Tibial nerve (tissue), 4 donors: ENCODE results near the gene PLEKHG1. TPM values are rescaled to one million over a fixed set of nuclear protein-coding genes. Genes with fewer than 3 reads are reported as not detected.

Source experiments
- DNase-seq, 2 donors: peaks; one replicate each; pipeline ENCODE4 v3.0.0-alpha.2; 2019; ENCODE audit warnings: low spot score in 2 of 2
- H3K27ac ChIP-seq, 4 donors: fragments of 200-600 bp; sonication (generic) in 3 of 4; one replicate each; pipeline ENCODE4 v1.5.1; 2017 to 2019; ENCODE audit warnings: mild to moderate bottlenecking in 1 of 4
- H3K27me3 ChIP-seq, 2 donors: fragments of 200-600 bp; sonication (generic) in 1 of 2; one replicate each; pipeline versions ENCODE4 v1.5.1 to v1.6.0; 2017 to 2019
- H3K36me3 ChIP-seq, 3 donors: fragments of 200-600 bp; sonication (generic); one replicate each; pipeline ENCODE4 v1.5.1; 2018 to 2019
- H3K4me1 ChIP-seq, 4 donors: fragments of 200-600 bp; sonication (generic) in 3 of 4; one replicate each; pipeline ENCODE4 v1.5.1; 2017 to 2019
- H3K4me3 ChIP-seq, 4 donors: fragments of 200-600 bp; sonication (generic) in 3 of 4; one replicate each; pipeline ENCODE4 v1.5.1; 2017 to 2019; ENCODE audit warnings: mild to moderate bottlenecking in 1 of 4, moderate library complexity in 1 of 4
- H3K9me3 ChIP-seq, 4 donors: fragments of 200-600 bp; sonication (generic) in 3 of 4; one replicate each; pipeline ENCODE4 v1.5.1; 2017 to 2019
- CTCF ChIP-seq, 5 experiments: fragments of 200-600 bp in 3 of 5; fragments of 450-650 bp in 2 of 5; sonication (generic) in 3 of 5; IDR thresholded peaks; one replicate each; pipeline ENCODE4 v1.5.1; 2016 to 2019; ENCODE audit warnings: antibody characterized with exemption in 5 of 5, mild to moderate bottlenecking in 3 of 5, moderate library complexity in 2 of 5
- EP300 ChIP-seq, 2 donors: sonication (generic); formaldehyde crosslinking; IDR thresholded peaks; one replicate each; pipeline ENCODE4 v1.6.1; 2017; ENCODE audit warnings: antibody characterized with exemption in 2 of 2, mild to moderate bottlenecking in 1 of 2
- POLR2A ChIP-seq, 2 donors: fragments of 450-650 bp; IDR thresholded peaks; one replicate each; pipeline ENCODE4 v1.6.1; 2017; ENCODE audit warnings: antibody characterized with exemption in 2 of 2, mild to moderate bottlenecking in 2 of 2, moderate library complexity in 2 of 2
- WGBS, 2 donors: methylation state at CpG; one replicate each; pipeline ENCODE4 v1.1.5; 2018; 5-methylcytosine and 5-hydroxymethylcytosine counted together
- total RNA-seq, 4 donors: library from RNA; depleted of rRNA; stranded (reverse); fragments of >200 nt; gene quantifications; one replicate each; pipeline ENCODE4 v1.1.0, GENCODE V29; 2016

PLEKHG1 gene
- total RNA-seq, 4 donors from 2014 or later: 25.6 to 50.1 (median 39.7) TPM

DNA sequence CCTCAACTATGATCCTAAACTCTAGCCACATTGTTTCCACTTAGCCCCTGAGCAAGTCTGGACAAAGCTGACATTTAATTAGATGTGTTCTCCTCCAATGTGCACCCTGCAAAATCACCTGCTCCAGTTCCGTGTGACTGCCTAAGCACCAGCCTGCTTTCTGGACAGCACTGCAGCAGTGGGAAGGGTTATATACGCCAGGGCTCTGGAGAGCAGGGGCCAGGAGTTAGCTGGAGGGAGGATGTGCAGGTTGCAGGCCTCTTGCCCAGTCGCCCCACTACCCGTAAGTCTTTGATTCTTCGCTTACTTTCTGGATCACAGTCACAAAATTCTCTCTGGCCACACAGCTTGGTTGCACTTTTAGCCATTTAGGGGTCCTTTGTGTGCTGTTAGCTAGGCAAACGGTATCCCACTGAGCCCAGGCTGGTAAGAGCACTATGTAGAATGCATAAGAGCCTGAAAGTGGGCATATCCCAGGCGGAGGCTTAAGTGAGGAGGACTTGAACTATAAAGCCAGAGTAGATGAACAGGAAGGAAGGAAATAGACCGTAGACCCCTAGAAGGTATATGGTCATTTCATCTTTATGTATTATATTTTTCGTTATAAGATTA lies 10.7 kb upstream of the PLEKHG1 start:
- whole genome bisulfite sequencing, 2 donors: 71 to 74% methylated on average over 9 of the region's 9 CpGs
- Histone ChIP-seq H3K36me3 (no peaks in the 10 kb centered on the region), H3K27me3 (no peaks in the 10 kb centered on the region), H3K4me1 (no peaks in the 10 kb centered on the region), H3K9me3 (no peaks in the 10 kb centered on the region), H3K4me3 (no peak overlapping the region), H3K27ac (no peak overlapping the region)
- no peak for DNase-seq
- TF ChIP-seq CTCF (IDR thresholded peaks at IDR 0.05): no peak
- no peak for TF ChIP-seq EP300 (IDR thresholded peaks at IDR 0.05)
- no peak for TF ChIP-seq POLR2A (IDR thresholded peaks at IDR 0.05)

DNA sequence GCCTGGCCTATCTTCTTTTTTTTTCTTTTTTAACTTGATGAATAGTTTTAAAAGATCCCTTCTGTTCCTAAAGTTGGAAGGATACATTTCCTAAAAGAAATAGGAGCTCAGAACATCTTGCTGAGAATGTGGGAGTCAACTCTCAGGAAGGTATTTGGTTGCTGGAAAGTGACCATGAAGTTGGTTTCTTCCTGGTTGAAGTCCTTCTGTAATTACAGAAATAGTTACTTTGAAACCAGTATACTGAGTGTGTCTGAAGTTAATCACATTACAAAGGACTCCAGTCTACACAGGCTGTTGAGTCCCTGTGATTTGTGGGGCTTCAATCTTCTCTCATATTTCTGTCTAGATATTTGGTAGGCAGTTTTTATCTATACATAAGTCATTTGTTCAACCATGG lies 9.8 kb upstream of the PLEKHG1 start:
- no peak overlapping the region for H3K27ac ChIP-seq
- H3K4me1 ChIP-seq: no peaks in the 10 kb centered on the region
- TF ChIP-seq EP300 (IDR thresholded peaks at IDR 0.05): no peak
- TF ChIP-seq CTCF (IDR thresholded peaks at IDR 0.05): no peak
- no peak for TF ChIP-seq POLR2A (IDR thresholded peaks at IDR 0.05)
- no peak for DNase-seq
- no peaks in the 10 kb centered on the region for H3K36me3 ChIP-seq
- H3K9me3 ChIP-seq: no peaks in the 10 kb centered on the region
- H3K4me3 ChIP-seq: no peak overlapping the region
- H3K27me3 ChIP-seq: no peaks in the 10 kb centered on the region

DNA sequence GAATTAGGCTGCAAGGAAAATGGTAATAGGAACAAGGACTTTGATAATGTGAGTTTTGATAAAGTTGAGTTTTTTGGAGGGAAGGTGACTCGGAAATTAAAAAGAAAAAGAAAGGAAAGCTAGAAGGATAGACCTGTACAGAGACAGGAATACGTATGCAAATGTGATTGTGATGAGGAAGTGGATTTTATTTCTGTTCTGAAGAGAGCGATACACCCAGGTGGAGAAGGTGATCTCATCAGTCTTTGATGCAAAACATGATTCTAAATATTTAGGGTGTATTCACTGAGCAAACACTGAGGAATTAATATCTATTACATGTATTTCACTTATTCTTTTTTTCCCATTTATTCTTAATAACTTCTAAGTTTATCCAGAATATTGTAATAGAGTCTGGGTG lies 9.2 kb upstream of the PLEKHG1 start:
- Histone ChIP-seq H3K36me3 (no peaks in the 10 kb centered on the region), H3K9me3 (no peaks in the 10 kb centered on the region), H3K4me1 (no peaks in the 10 kb centered on the region), H3K27me3 (no peaks in the 10 kb centered on the region), H3K4me3 (no peak overlapping the region), H3K27ac (no peak overlapping the region)
- TF ChIP-seq CTCF (IDR thresholded peaks at IDR 0.05) (no peak), EP300 (IDR thresholded peaks at IDR 0.05) (no peak)
- WGBS, 2 donors: 92 to 94% methylated on average over 3 of the region's 3 CpGs
- DNase-seq: no peak

- no peak overlapping the region for H3K27ac ChIP-seq
- H3K27me3 ChIP-seq: no peaks in the 10 kb centered on the region
- H3K4me1 ChIP-seq: no peaks in the 10 kb centered on the region
- TF ChIP-seq CTCF (IDR thresholded peaks at IDR 0.05) (no peak), POLR2A (IDR thresholded peaks at IDR 0.05) (no peak), EP300 (IDR thresholded peaks at IDR 0.05) (no peak)
- H3K9me3 ChIP-seq: no peaks in the 10 kb centered on the region
- DNase-seq: no peak
- 90 to 92% methylated on average over 5 of the region's 5 CpGs for WGBS, 2 donors
- no peak overlapping the region for H3K4me3 ChIP-seq
- H3K36me3 ChIP-seq: no peaks in the 10 kb centered on the region
These were observed 7.2 kb upstream of the PLEKHG1 start for GRCh38 chr6:150592377-150592995.

- no peaks in the 10 kb centered on the region for H3K27me3 ChIP-seq
- H3K36me3 ChIP-seq: no peaks in the 10 kb centered on the region
- 90 to 95% methylated on average over 4 of the region's 4 CpGs for WGBS, 2 donors
- H3K4me3 ChIP-seq: no peak overlapping the region
- no peaks in the 10 kb centered on the region for H3K9me3 ChIP-seq
- no peaks in the 10 kb centered on the region for H3K4me1 ChIP-seq
- H3K27ac ChIP-seq: no peak overlapping the region
- no peak for TF ChIP-seq POLR2A (IDR thresholded peaks at IDR 0.05)
- TF ChIP-seq EP300 (IDR thresholded peaks at IDR 0.05): no peak
- TF ChIP-seq CTCF (IDR thresholded peaks at IDR 0.05): no peak
- no peak for DNase-seq
These were observed 6.6 kb upstream of the PLEKHG1 start for GRCh38 chr6:150593119-150593518.
